ENCODE measurements around the gene OLFML2A.
A peak's percentile ranks its signal among the peaks of the same experiment; 100 is the strongest.

OLFML2A gene

GRCh38 chr9:124778575-124779367, 1.8 kb downstream of the OLFML2A start:
- no peak for DNase-seq (ENCODE audit: low spot score)

GRCh38 chr9:124779368-124780059, 2.6 kb downstream of the OLFML2A start:
- peak; percentile 77 for DNase-seq (ENCODE audit: low spot score)

- no peak for DNase-seq (ENCODE audit: low spot score)
These were observed 3.3 kb downstream of the OLFML2A start for GRCh38 chr9:124780060-124780756.

GRCh38 chr9:124780757-124781151, 3.8 kb downstream of the OLFML2A start:
- no peak for DNase-seq (ENCODE audit: low spot score)

- DNase-seq (ENCODE audit: low spot score), result no peak
These were observed 5.2 kb downstream of the OLFML2A start for GRCh38 chr9:124781967-124782660.

- no peak for DNase-seq (ENCODE audit: low spot score)
These were observed 6.0 kb downstream of the OLFML2A start for GRCh38 chr9:124782661-124783574.

GRCh38 chr9:124783830-124784229, 6.9 kb downstream of the OLFML2A start:
- DNase-seq (ENCODE audit: low spot score), result no peak

GRCh38 chr9:124784509-124784908, 7.6 kb downstream of the OLFML2A start:
- peak; percentile 72 for DNase-seq (ENCODE audit: low spot score)

GRCh38 chr9:124786881-124787573, 10.1 kb downstream of the OLFML2A start:
- DNase-seq (ENCODE audit: low spot score), result no peak

GRCh38 chr9:124788542-124789217, 11.7 kb downstream of the OLFML2A start:
- DNase-seq (ENCODE audit: low spot score), result no peak

- DNase-seq (ENCODE audit: low spot score), result no peak
These were observed 12.6 kb downstream of the OLFML2A start for GRCh38 chr9:124789531-124789930.

- DNase-seq (ENCODE audit: low spot score), result no peak
These were observed 13.4 kb downstream of the OLFML2A start for GRCh38 chr9:124790301-124790700.

- no peak for DNase-seq (ENCODE audit: low spot score)
These were observed 14.0 kb downstream of the OLFML2A start for GRCh38 chr9:124790801-124791505.

GRCh38 chr9:124792257-124793014, 15.5 kb downstream of the OLFML2A start:
- DNase-seq (ENCODE audit: low spot score), result no peak

- DNase-seq (ENCODE audit: low spot score), result peak; percentile 62
These were observed 16.1 kb downstream of the OLFML2A start for GRCh38 chr9:124793015-124793541.

- no peak for DNase-seq (ENCODE audit: low spot score)
These were observed 18.1 kb downstream of the OLFML2A start for GRCh38 chr9:124794902-124795491.

- no peak for DNase-seq (ENCODE audit: low spot score)
These were observed 19.0 kb downstream of the OLFML2A start for GRCh38 chr9:124795881-124796431.
